Lower leg skin (tissue), 4 donors: ENCODE results near the gene KIF26B. TPM values are rescaled to one million over a fixed set of nuclear protein-coding genes. Genes with fewer than 3 reads are reported as not detected.

Experiments
- DNase-seq, 2 donors: peaks; one replicate each; pipeline ENCODE4 v3.0.0-alpha.2; 2019; ENCODE audit warnings: low spot score in 2 of 2
- H3K4me3 ChIP-seq: fragments of 200-600 bp; sonication (generic); 2 replicates; pipeline ENCODE4 v1.5.1; 2017; ENCODE audit warnings: mild to moderate bottlenecking, low read depth; ENCODE audit not compliant: poor library complexity, severe bottlenecking
- POLR2A ChIP-seq, 2 donors: fragments of 450-650 bp; IDR thresholded peaks; one replicate each; pipeline ENCODE4 v1.6.1; 2016 to 2017; ENCODE audit warnings: antibody characterized with exemption in 2 of 2, mild to moderate bottlenecking in 1 of 2, moderate library complexity in 1 of 2
- WGBS, 2 donors: methylation state at CpG; one replicate each; pipeline ENCODE4 v1.1.5; 2018; 5-methylcytosine and 5-hydroxymethylcytosine counted together
- intact Hi-C: fragments of 100-400 bp; cut with DNase I; formaldehyde crosslinking; loops from one replicate; pipeline ENCODE4 v1.15.0; 2023; ENCODE audit warnings: low total_unique reads
- total RNA-seq, 4 donors: library from RNA; depleted of rRNA; stranded (reverse); fragments of >200 nt; gene quantifications; one replicate each; pipeline ENCODE4 v1.1.0, GENCODE V29; 2016
- TF ChIP-seq, protein P1 (sequence below), 3 donors: fragments of 450-650 bp; IDR thresholded peaks; one replicate each; pipeline ENCODE4 v1.5.1; 2016; ENCODE audit warnings: antibody characterized with exemption in 3 of 3, mild to moderate bottlenecking in 3 of 3, moderate library complexity in 2 of 3

KIF26B gene
- total RNA-seq, 4 donors from 2014 or later = 3.9 to 6.6 (median 5.7) TPM

DNA sequence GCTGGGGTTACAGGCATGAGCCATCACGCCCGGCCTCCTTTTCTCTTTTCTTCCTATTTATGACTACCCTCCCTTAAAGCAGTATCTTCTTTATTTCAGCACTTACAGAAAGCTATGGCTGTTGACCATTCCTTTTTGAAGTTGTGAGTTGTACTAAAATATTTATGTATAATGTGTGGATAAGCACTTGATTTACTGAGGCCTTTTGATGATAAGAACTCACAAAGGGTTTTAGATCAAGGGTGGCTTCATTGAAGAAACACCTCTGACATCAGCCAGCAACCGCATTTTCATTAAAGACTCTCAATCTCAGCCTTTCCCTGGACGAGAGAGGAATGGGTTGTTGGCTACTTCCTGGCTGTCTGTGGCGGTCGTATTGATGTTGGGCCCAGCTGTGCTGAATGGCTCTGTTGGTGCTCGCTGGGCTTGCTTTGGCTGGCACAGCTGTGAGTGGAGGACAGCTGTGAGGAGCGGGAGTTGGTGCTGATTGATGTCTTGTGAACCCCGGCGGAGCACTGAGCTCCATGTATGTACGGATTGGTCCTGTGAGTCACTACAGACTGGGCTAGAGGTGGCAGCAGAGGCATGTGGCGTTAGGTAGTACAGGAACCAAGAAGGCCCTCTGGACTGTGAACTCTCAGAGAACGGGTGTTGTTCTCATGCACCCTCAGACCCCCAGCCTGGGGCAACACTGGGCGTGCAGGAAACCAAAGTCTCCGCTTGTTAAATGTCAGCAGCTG, 208.8 kb downstream of the KIF26B start:
- 87 to 90% methylated on average over 13 to 15 of the region's 15 CpGs for WGBS, 2 donors
- no peak for DNase-seq
- no peak overlapping the region for H3K4me3 ChIP-seq
- intact Hi-C loops = no loop called here
- TF ChIP-seq, protein P1, sequence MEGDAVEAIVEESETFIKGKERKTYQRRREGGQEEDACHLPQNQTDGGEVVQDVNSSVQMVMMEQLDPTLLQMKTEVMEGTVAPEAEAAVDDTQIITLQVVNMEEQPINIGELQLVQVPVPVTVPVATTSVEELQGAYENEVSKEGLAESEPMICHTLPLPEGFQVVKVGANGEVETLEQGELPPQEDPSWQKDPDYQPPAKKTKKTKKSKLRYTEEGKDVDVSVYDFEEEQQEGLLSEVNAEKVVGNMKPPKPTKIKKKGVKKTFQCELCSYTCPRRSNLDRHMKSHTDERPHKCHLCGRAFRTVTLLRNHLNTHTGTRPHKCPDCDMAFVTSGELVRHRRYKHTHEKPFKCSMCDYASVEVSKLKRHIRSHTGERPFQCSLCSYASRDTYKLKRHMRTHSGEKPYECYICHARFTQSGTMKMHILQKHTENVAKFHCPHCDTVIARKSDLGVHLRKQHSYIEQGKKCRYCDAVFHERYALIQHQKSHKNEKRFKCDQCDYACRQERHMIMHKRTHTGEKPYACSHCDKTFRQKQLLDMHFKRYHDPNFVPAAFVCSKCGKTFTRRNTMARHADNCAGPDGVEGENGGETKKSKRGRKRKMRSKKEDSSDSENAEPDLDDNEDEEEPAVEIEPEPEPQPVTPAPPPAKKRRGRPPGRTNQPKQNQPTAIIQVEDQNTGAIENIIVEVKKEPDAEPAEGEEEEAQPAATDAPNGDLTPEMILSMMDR (IDR thresholded peaks at IDR 0.05) = no peak
- no peak for TF ChIP-seq POLR2A (IDR thresholded peaks at IDR 0.05)

DNA sequence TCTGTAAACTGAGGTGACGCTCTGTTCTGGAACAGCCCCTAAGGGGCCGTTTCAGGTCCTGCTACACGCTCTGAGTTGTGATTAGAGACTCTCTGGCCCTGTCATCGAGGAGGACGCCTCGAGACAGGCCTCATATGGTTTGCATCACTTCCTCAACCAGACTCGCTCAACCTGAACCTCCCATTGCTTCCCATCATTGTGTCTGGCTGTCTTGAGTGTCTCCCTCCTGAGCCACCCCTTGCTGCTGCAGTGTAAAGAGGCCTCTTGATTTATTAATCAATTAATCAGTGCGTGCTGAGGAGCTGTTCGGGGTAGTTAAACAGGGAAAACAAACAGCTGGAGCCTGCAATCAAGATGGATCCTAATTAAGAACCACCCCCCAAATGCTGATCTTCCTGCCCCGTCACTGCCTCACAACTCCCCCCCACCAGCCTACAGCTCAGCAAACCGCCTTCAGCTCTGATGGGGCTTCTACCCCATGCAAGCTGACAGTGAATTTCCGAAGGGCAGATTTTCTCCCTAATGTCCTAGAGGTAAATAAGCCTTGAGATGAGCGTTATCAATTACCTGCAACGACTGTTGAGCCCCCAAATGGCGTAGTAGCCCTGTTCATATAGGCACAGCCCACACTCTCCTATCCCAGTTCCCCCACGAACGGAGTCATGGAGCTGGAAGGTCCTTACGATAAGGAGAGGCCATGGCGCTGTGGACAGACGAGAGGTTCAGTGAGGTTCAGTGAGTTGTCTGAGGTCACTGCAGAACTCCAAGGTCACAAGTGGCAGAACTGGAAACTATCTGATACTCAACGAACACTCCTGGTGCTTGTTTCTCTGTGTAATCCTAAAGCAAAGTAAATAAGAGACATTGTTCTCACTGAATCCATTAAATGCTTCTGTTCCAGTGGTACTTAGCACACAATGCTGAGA, 210.6 kb downstream of the KIF26B start:
- H3K4me3 ChIP-seq = no peak overlapping the region
- 79 to 87% methylated on average over 21 of the region's 21 CpGs for WGBS, 2 donors
- no peak for DNase-seq
- TF ChIP-seq POLR2A (IDR thresholded peaks at IDR 0.05) = no peak
- TF ChIP-seq, protein P1 (IDR thresholded peaks at IDR 0.05) = no peak
- intact Hi-C loops = no loop called here

DNA sequence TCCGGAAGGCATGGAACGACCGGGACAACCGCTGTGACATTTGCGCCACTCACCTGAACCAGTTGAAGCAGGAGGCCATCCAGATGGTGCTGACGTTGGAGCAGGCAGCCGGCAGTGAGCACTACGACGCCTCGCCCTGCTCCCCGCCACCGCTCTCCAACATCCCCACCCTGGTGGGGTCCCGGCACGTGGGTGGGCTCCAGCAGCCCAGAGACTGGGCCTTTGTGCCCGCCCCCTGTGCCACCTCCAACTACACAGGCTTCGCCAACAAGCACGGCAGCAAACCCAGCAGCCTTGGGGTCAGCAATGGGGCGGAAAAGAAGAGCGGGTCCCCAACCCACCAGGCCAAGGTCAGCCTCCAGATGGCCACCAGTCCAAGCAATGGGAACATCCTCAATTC, 212.1 kb downstream of the KIF26B start:
- WGBS, 2 donors = 95 to 98% methylated on average over 19 of the region's 19 CpGs
- intact Hi-C loops = no loop called here
- no peak for DNase-seq
- TF ChIP-seq, protein P1 (IDR thresholded peaks at IDR 0.05) = no peak
- H3K4me3 ChIP-seq = no peak overlapping the region

DNA sequence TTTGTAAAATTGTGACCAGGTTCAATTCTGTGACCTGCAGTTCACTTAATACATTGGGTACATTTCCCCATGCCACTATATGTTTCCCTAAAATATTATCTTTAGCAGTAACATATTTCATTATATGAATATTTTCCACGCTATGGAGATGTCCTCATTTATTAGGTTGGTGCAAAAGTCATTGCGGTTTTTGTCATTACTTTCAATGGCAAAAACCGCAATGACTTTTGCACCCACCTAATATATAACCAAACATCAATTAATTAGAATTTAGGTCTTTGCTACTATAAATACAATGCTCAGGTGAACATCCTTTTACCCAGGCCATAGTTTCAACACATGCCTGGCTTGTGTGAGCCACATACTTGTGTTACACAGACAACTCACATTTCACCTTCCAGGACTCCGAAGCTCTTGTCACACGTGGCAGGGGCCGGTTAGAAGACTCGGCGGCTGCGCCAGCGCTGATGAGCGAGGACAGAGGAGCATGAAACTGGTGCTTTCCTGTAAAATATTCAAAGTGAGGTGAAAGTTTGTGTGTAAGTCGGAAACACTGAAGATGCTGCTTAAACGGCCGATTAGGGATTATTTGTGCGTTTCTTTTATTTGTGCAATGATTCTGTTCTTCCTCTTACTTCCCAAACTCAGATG, 215.5 kb downstream of the KIF26B start:
- WGBS, 2 donors = 88 to 94% methylated on average over 15 of the region's 15 CpGs
- H3K4me3 ChIP-seq = no peak overlapping the region
- no peak for DNase-seq
- no peak for TF ChIP-seq POLR2A (IDR thresholded peaks at IDR 0.05)
- TF ChIP-seq, protein P1 (IDR thresholded peaks at IDR 0.05) = no peak
- intact Hi-C loops = no loop called here

DNA sequence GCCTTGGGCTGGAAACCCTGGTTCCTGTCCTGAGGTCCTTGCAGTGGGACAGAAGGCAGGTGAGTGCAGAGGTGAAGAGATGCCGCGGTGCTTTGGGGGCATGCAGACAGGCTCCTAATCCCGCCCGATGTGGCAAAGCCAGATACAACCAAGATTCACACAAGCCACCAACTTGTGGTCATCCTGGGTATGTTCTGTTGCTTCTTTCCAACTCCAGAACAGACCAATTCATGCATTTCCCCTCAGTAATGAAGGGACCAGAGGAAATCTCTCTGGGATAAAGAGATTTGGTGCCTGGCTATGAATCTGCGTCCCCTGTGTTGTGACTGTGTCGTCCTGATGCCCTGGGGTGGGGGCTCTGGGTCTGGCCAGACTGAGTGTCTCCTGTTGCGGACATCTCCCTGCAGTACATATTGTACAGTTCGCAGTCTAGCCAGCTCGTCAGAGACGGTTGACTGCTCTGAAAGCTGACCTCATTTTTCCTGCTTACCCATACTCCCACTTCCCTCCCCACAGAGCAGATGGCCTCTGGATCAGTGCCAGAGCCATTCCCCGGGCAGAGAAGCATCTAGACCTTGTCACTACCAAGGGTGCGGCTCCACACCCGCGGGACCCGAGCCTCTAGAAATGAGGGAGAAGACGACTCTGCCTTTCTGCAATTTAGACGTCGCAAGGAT, 216.3 kb downstream of the KIF26B start:
- TF ChIP-seq, protein P1 (IDR thresholded peaks at IDR 0.05) = no peak
- 81 to 82% methylated on average over 18 of the region's 18 CpGs for WGBS, 2 donors
- intact Hi-C loops = no loop called here
- H3K4me3 ChIP-seq = no peak overlapping the region
- DNase-seq = no peak
